ENCODE measurements around the gene AGTR2.
"Not testable (repeated sequence)": the region's sequence is repeated elsewhere in the genome, so short reads cannot be mapped to it uniquely, and the experiment has no call there.

AGTR2 gene

GRCh38 chrX:116170511-116170910 lies at the start of gene AGTR2:
Gene AGTR2 (plus strand): TSS chrX:116170744. CDS start chrX:116172281, 1,537 bp downstream.
- no peak for TF ChIP-seq ZNF274 (IDR thresholded peaks at IDR 0.05; ENCODE audit: low read depth, low read length)

GRCh38 chrX:116135277-116135676 lies 35.3 kb upstream of the AGTR2 start:
- no peak for TF ChIP-seq ZNF274 (IDR thresholded peaks at IDR 0.05; ENCODE audit: low read depth, low read length)
- H3K4me3 ChIP-seq (ENCODE audit: low read length): no peak overlapping the region

More at GRCh38 chrX:116170511-116170910, at the start of gene AGTR2:
- no peak within 1 kb of the TSS for H3K4me3 ChIP-seq (ENCODE audit: low read length)

GRCh38 chrX:116141270-116141669 lies 29.3 kb upstream of the AGTR2 start:
- H3K4me3 ChIP-seq (ENCODE audit: low read length): not testable (repeated sequence)

GRCh38 chrX:116142976-116143375 lies 27.6 kb upstream of the AGTR2 start:
- H3K4me3 ChIP-seq (ENCODE audit: low read length): no peak overlapping the region
- TF ChIP-seq ZNF274 (IDR thresholded peaks at IDR 0.05; ENCODE audit: low read depth, low read length): no peak

- H3K4me3 ChIP-seq (ENCODE audit: low read length): no peak overlapping the region
- no peak for TF ChIP-seq ZNF274 (IDR thresholded peaks at IDR 0.05; ENCODE audit: low read depth, low read length)
Observed at GRCh38 chrX:116172976-116173375, 2.4 kb downstream of the AGTR2 start.

GRCh38 chrX:116181300-116181699 lies 10.8 kb downstream of the AGTR2 start:
- H3K4me3 ChIP-seq (ENCODE audit: low read length): no peak overlapping the region
- no peak for TF ChIP-seq ZNF274 (IDR thresholded peaks at IDR 0.05; ENCODE audit: low read depth, low read length)

- TF ChIP-seq ZNF274 (IDR thresholded peaks at IDR 0.05; ENCODE audit: low read depth, low read length): no peak
- no peak overlapping the region for H3K4me3 ChIP-seq (ENCODE audit: low read length)
Observed at GRCh38 chrX:116185163-116185562, 14.6 kb downstream of the AGTR2 start.

GRCh38 chrX:116194649-116195048 lies 24.1 kb downstream of the AGTR2 start:
- H3K4me3 ChIP-seq (ENCODE audit: low read length): no peak overlapping the region
- TF ChIP-seq ZNF274 (IDR thresholded peaks at IDR 0.05; ENCODE audit: low read depth, low read length): no peak

- no peak for TF ChIP-seq ZNF274 (IDR thresholded peaks at IDR 0.05; ENCODE audit: low read depth, low read length)
- no peak overlapping the region for H3K4me3 ChIP-seq (ENCODE audit: low read length)
Observed at GRCh38 chrX:116198235-116198634, 27.7 kb downstream of the AGTR2 start.

GRCh38 chrX:116198810-116199209 lies 28.3 kb downstream of the AGTR2 start:
- no peak for TF ChIP-seq ZNF274 (IDR thresholded peaks at IDR 0.05; ENCODE audit: low read depth, low read length)

GRCh38 chrX:116204932-116205331 lies 34.4 kb downstream of the AGTR2 start:
- no peak for TF ChIP-seq ZNF274 (IDR thresholded peaks at IDR 0.05; ENCODE audit: low read depth, low read length)
- H3K4me3 ChIP-seq (ENCODE audit: low read length): no peak overlapping the region

More at GRCh38 chrX:116198810-116199209, 28.3 kb downstream of the AGTR2 start:
- no peak overlapping the region for H3K4me3 ChIP-seq (ENCODE audit: low read length)

- no peak overlapping the region for H3K4me3 ChIP-seq (ENCODE audit: low read length)
- no peak for TF ChIP-seq ZNF274 (IDR thresholded peaks at IDR 0.05; ENCODE audit: low read depth, low read length)
Observed at GRCh38 chrX:116213262-116213661, 42.7 kb downstream of the AGTR2 start.

- H3K4me3 ChIP-seq (ENCODE audit: low read length): not testable (repeated sequence)
Observed at GRCh38 chrX:116217080-116217479, 46.5 kb downstream of the AGTR2 start.
